GM23338 (cell line): ENCODE results near the gene KIF1C.

Experiments used
- CREB1 ChIP-seq: fragments of 250-450 bp; sonication (Bioruptor Pico); IDR thresholded peaks from 2 replicates; pipeline ENCODE4 v1.5.0; 2020; ENCODE audit warnings: low read depth, mild to moderate bottlenecking, moderate library complexity
- CTCF ChIP-seq, 2 experiments: fragments of 200-600 bp in 1 of 2; sonication (generic) in 1 of 2; conservative IDR thresholded peaks; 2 replicates each; pipeline versions ENCODE4 v1.5.1 to v1.6.1; 2016 to 2017; ENCODE audit warnings: antibody characterized with exemption in 2 of 2, low read depth in 2 of 2, mild to moderate bottlenecking in 2 of 2, moderate library complexity in 1 of 2
- ETS1 ChIP-seq: IDR thresholded peaks from 2 replicates; pipeline ENCODE4 v1.6.1; 2016; ENCODE audit warnings: antibody characterized with exemption
- EZH2 ChIP-seq: fragments of 200-600 bp; sonication (generic); IDR thresholded peaks from one replicate; pipeline ENCODE4 v1.8.0; 2017; ENCODE audit warnings: antibody characterized with exemption, mild to moderate bottlenecking, low read depth; ENCODE audit not compliant: unreplicated experiment
- EZH2phosphoT487 ChIP-seq: fragments of 200-600 bp; sonication (generic); IDR thresholded peaks from one replicate; pipeline ENCODE4 v1.8.1; 2018; ENCODE audit warnings: antibody characterized with exemption; ENCODE audit not compliant: unreplicated experiment
- POLR2AphosphoS5 ChIP-seq: IDR thresholded peaks from 2 replicates; pipeline ENCODE4 v1.6.1; 2016; ENCODE audit warnings: antibody characterized with exemption, low read depth

GRCh38 chr17:4969047-4969550 is 28.7 kb upstream of the KIF1C start:
- no peak for TF ChIP-seq CTCF (conservative IDR thresholded peaks at IDR 0.05; ENCODE audit: low read depth in 2 of 2)
- no peak for TF ChIP-seq ETS1
- no peak; the same call in 1 of the 2 replicates for TF ChIP-seq POLR2AphosphoS5
- TF ChIP-seq EZH2: no peak
- no peak for TF ChIP-seq CREB1
- TF ChIP-seq EZH2phosphoT487: no peak
